HepG2 (cell line): Measurements from ENCODE around the gene SLC22A7. TPM values are rescaled to one million over a fixed set of nuclear protein-coding genes. Genes with fewer than 3 reads are reported as not detected.

Experiments
- ATF4 ChIP-seq, 2 experiments: fragments of 450-650 bp in 1 of 2; sonication (generic) in 1 of 2; formaldehyde crosslinking; IDR thresholded peaks; 2 replicates each; pipeline versions ENCODE4 v1.5.0 to v1.8.0; 2020 to 2022; ENCODE audit warnings: mild to moderate bottlenecking in 1 of 2, missing genetic modification reagents in 1 of 2
- ATF6 ChIP-seq: sonication (generic); formaldehyde crosslinking; conservative IDR thresholded peaks from 2 replicates; pipeline ENCODE4 v1.4.0; 2020; ENCODE audit warnings: missing genetic modification reagents
- DBP ChIP-seq: sonication (generic); formaldehyde crosslinking; IDR thresholded peaks from 2 replicates; pipeline ENCODE4 v1.4.0; 2020; ENCODE audit warnings: missing genetic modification reagents; ENCODE audit errors: not compliant biosample characterization
- ETV6 ChIP-seq: sonication (generic); formaldehyde crosslinking; conservative IDR thresholded peaks from 2 replicates; pipeline ENCODE4 v1.4.0; 2020; ENCODE audit warnings: missing genetic modification reagents
- HMGXB3 ChIP-seq: sonication (generic); formaldehyde crosslinking; IDR thresholded peaks from 2 replicates; pipeline ENCODE4 v1.4.0; 2020; ENCODE audit warnings: missing genetic modification reagents, borderline replicate concordance
- MNT ChIP-seq: fragments of 450-650 bp; IDR thresholded peaks from 2 replicates; pipeline ENCODE4 v1.6.1; 2016
- RXRA ChIP-seq: sonication (generic); formaldehyde crosslinking; IDR thresholded peaks from 2 replicates; pipeline ENCODE4 v1.5.1; 2020; ENCODE audit warnings: missing genetic modification reagents
- SAFB2 ChIP-seq: sonication (generic); formaldehyde crosslinking; IDR thresholded peaks from 2 replicates; pipeline ENCODE4 v1.5.1; 2020; ENCODE audit warnings: missing genetic modification reagents, low read depth, mild to moderate bottlenecking, borderline replicate concordance
- SP2 ChIP-seq: sonication (generic); formaldehyde crosslinking; IDR thresholded peaks from 2 replicates; pipeline ENCODE4 v1.5.1; 2020; ENCODE audit warnings: mild to moderate bottlenecking, missing genetic modification reagents
- TCF12 ChIP-seq, 2 experiments: fragments of 450-650 bp in 1 of 2; sonication (generic) in 1 of 2; formaldehyde crosslinking in 1 of 2; IDR thresholded peaks; 2 replicates each; pipeline versions ENCODE4 v1.6.1 to v1.8.0; 2017 to 2022; ENCODE audit warnings: antibody characterized with exemption in 1 of 2, mild to moderate bottlenecking in 1 of 2, missing genetic modification reagents in 1 of 2, moderate library complexity in 1 of 2
- YEATS4 ChIP-seq: sonication (generic); formaldehyde crosslinking; IDR thresholded peaks from 2 replicates; pipeline ENCODE4 v1.4.0; 2020; ENCODE audit warnings: missing genetic modification reagents, borderline replicate concordance
- ZMAT5 ChIP-seq: sonication (generic); formaldehyde crosslinking; IDR thresholded peaks from 2 replicates; pipeline ENCODE4 v1.5.0; 2020; ENCODE audit warnings: mild to moderate bottlenecking, low read depth, missing genetic modification reagents, borderline replicate concordance
- ZNF629 ChIP-seq: sonication (generic); formaldehyde crosslinking; conservative IDR thresholded peaks from 2 replicates; pipeline ENCODE4 v1.5.0; 2020; ENCODE audit warnings: missing genetic modification reagents
- ZNF777 ChIP-seq: sonication (generic); formaldehyde crosslinking; IDR thresholded peaks from 2 replicates; pipeline ENCODE4 v1.4.0; 2020; ENCODE audit warnings: missing genetic modification reagents
- ZNF780A ChIP-seq: sonication (generic); formaldehyde crosslinking; IDR thresholded peaks from 2 replicates; pipeline ENCODE4 v1.8.0; 2022; ENCODE audit warnings: mild to moderate bottlenecking, missing genetic modification reagents, moderate library complexity
- ZNF816 ChIP-seq: sonication (generic); formaldehyde crosslinking; IDR thresholded peaks from 2 replicates; pipeline ENCODE4 v1.8.0; 2022; ENCODE audit warnings: missing genetic modification reagents, mild to moderate bottlenecking, borderline replicate concordance
- ZNF83 ChIP-seq: sonication (generic); formaldehyde crosslinking; IDR thresholded peaks from 2 replicates; pipeline ENCODE4 v1.4.0; 2020; ENCODE audit warnings: missing genetic modification reagents, mild to moderate bottlenecking, borderline replicate concordance
- polyA plus RNA-seq, 8 experiments: library from polyadenylated mRNA; depleted of rRNA in 3 of 8; stranded (reverse) in 7 of 8; unstranded in 1 of 8; fragments of >200 nt; fragmentation: Illumina TruSeq in 4 of 8; extraction: Trizol in 4 of 8; gene quantifications; 2 replicates each; pipeline versions ENCODE4 v1.2.1 to v1.2.3, GENCODE V29; 2011 to 2016; ENCODE audit warnings: low read depth in 4 of 8, missing spikeins in 1 of 8, mixed read lengths in 1 of 8; ENCODE audit not compliant: insufficient read depth in 1 of 8
- total RNA-seq, 5 experiments: library from RNA; depleted of rRNA; stranded (reverse); fragments of >200 nt; fragmentation: Illumina TruSeq; extraction: Trizol; gene quantifications; 2 replicates each; pipeline ENCODE4 v1.2.3, GENCODE V29; 2016; ENCODE audit warnings: low read depth in 1 of 5

The SLC22A7 gene
- total and polyA plus RNA-seq, 2 of the 13 experiments (the other 11 are each of a cell fraction or from before 2014, with no cell fraction given) = 5.3 to 22.6 TPM

DNA sequence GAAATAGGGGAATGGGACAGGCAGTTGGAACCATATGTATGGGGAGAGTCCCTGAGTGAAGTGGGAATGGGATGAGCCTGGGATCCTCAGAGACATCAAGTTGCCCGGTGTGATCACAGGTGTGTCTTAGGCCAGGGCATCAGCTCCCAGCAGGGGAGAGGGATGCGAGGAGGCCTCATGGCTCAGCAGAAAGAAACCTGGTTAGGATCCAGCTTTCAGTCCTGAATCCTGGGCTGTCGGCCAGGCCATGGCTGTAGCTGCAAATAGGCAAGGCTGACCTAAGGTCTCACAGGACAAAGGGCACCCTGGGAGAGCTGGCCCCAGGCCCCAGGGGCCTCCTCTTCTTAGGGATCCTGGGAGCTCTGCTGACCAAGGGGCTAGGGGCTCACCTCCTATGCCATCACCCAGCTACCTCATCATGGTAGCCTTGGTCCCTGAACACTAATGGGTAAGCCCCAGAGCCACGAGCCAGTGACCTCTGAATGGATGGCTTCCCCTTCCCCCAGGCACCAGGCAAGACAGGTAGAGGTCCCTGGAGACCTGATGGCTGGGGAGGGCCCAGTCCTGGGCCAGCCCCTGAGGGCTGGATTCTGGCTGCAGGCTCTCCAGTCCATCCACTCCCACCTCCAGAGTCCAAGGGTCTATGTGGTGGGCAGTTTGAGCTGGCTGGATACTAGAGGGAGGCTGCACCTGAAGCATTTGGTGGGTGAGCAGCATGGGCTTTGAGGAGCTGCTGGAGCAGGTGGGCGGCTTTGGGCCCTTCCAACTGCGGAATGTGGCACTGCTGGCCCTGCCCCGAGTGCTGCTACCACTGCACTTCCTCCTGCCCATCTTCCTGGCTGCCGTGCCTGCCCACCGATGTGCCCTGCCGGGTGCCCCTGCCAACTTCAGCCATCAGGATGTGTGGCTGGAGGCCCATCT, at the start of gene SLC22A7 (continued):
- TF ChIP-seq DBP (CRISPR knock-in tag) (no peak), ATF6 (CRISPR knock-in tag) (no peak), TCF12 (IDR thresholded peaks at IDR 0.05) (no peak), TCF12 (CRISPR knock-in tag; IDR thresholded peaks at IDR 0.05) (no peak), SAFB2 (CRISPR knock-in tag) (0 out of 2 replicates have a peak, but pooled peaks have one; percentile 50), YEATS4 (CRISPR knock-in tag) (no peak), ZNF777 (CRISPR knock-in tag) (no peak), RXRA (CRISPR knock-in tag) (peak; percentile 51; the same call in 1 of the 2 replicates), HMGXB3 (CRISPR knock-in tag) (0 out of 2 replicates have a peak, but pooled peaks have one; percentile 42), MNT (no peak), ETV6 (CRISPR knock-in tag) (no peak), ZNF83 (CRISPR knock-in tag) (peak; percentile 94), ATF4 (CRISPR knock-in tag; IDR thresholded peaks at IDR 0.05) (no peak), ZNF629 (CRISPR knock-in tag) (no peak), SP2 (CRISPR knock-in tag) (no peak), ZNF816 (CRISPR knock-in tag) (no peak), ZMAT5 (CRISPR knock-in tag) (no peak), ZNF780A (CRISPR knock-in tag) (no peak)
